GM23248 (cell line): ENCODE measurements around the gene SLC22A2. TPM values are rescaled to one million over a fixed set of nuclear protein-coding genes. Genes with fewer than 3 reads are reported as not detected.

ENCODE experiments used
- DNase-seq: peaks from one replicate; pipeline ENCODE4 v3.0.0-alpha.2; 2015
- H2AFZ ChIP-seq: fragments of 200-600 bp; sonication (generic); 2 replicates; pipeline ENCODE4 v1.6.1; 2016; ENCODE audit warnings: antibody characterized with exemption
- H3F3A ChIP-seq: fragments of 200-600 bp; sonication (generic); 2 replicates; pipeline ENCODE4 v1.6.1; 2016; ENCODE audit warnings: mild to moderate bottlenecking, antibody characterized with exemption, mixed run types; ENCODE audit not compliant: insufficient read depth
- H3K27ac ChIP-seq: fragments of 200-600 bp; sonication (generic); 2 replicates; pipeline ENCODE4 v1.5.1; 2016; ENCODE audit warnings: mild to moderate bottlenecking
- H3K27me3 ChIP-seq: fragments of 200-600 bp; sonication (generic); replicated peaks from 2 replicates; pipeline ENCODE4 v1.6.1; 2016; ENCODE audit warnings: mild to moderate bottlenecking; ENCODE audit not compliant: insufficient read depth
- H3K36me3 ChIP-seq: fragments of 200-600 bp; sonication (generic); 2 replicates; pipeline ENCODE4 v1.6.1; 2016; ENCODE audit warnings: low read depth, mild to moderate bottlenecking
- H3K4me1 ChIP-seq: fragments of 200-600 bp; sonication (generic); 2 replicates; pipeline ENCODE4 v1.6.1; 2016; ENCODE audit warnings: mild to moderate bottlenecking; ENCODE audit not compliant: insufficient read depth
- H3K4me2 ChIP-seq: fragments of 200-600 bp; sonication (generic); one replicate; pipeline ENCODE4 v1.6.1; 2016; ENCODE audit warnings: mild to moderate bottlenecking; ENCODE audit not compliant: unreplicated experiment
- H3K4me3 ChIP-seq: fragments of 200-600 bp; sonication (generic); 2 replicates; pipeline ENCODE4 v1.5.1; 2016; ENCODE audit warnings: mild to moderate bottlenecking
- H3K79me2 ChIP-seq: fragments of 200-600 bp; sonication (generic); 2 replicates; pipeline ENCODE4 v1.6.1; 2016; ENCODE audit warnings: mild to moderate bottlenecking; ENCODE audit not compliant: insufficient read depth
- H3K9ac ChIP-seq: fragments of 200-600 bp; sonication (generic); 2 replicates; pipeline ENCODE4 v1.6.1; 2016; ENCODE audit warnings: mild to moderate bottlenecking
- H3K9me2 ChIP-seq: fragments of 200-600 bp; sonication (generic); 2 replicates; pipeline ENCODE4 v1.6.1; 2016; ENCODE audit warnings: mixed run types, mild to moderate bottlenecking, moderate library complexity; ENCODE audit not compliant: insufficient read depth
- H3K9me3 ChIP-seq: fragments of 200-600 bp; sonication (generic); one replicate; pipeline ENCODE4 v1.6.1; 2017; ENCODE audit warnings: low read depth
- H4K20me1 ChIP-seq: fragments of 200-600 bp; sonication (generic); 2 replicates; pipeline ENCODE4 v1.6.0; 2016; ENCODE audit not compliant: insufficient read depth
- EZH2 ChIP-seq: fragments of 200-600 bp; sonication (generic); IDR thresholded peaks from 2 replicates; pipeline ENCODE4 v1.6.1; 2018; ENCODE audit warnings: antibody characterized with exemption, mild to moderate bottlenecking; ENCODE audit not compliant: insufficient read depth, poor library complexity, severe bottlenecking
- EZH2phosphoT487 ChIP-seq: fragments of 200-600 bp; sonication (generic); IDR thresholded peaks from 2 replicates; pipeline ENCODE4 v1.6.1; 2018; ENCODE audit warnings: antibody characterized with exemption, moderate library complexity, mild to moderate bottlenecking, low read depth; ENCODE audit not compliant: insufficient read depth
- WGBS, 2 experiments: methylation state at CpG; one replicate each; pipeline ENCODE4 v1.1.6; 2015 to 2017; ENCODE audit warnings: low lambda C conversion rate in 2 of 2, low coverage in 1 of 2; ENCODE audit errors: missing lambda C conversion rate in 2 of 2; 5-methylcytosine and 5-hydroxymethylcytosine counted together
- in situ Hi-C: fragments of 300-500 bp; cut with MboI; formaldehyde crosslinking; loops from 2 replicates; pipeline ENCODE4 v1.15.0; 2020
- polyA plus RNA-seq: library from polyadenylated mRNA; unstranded; fragments of >200 nt; fragmentation: Nextera tagmentation; extraction: Ambion mirVana; gene quantifications from 2 replicates; pipeline ENCODE4 v1.2.1, GENCODE V29; 2016
- total RNA-seq: library from RNA; depleted of rRNA; stranded (reverse); fragments of >200 nt; shearing (Covaris generic); gene quantifications from 2 replicates; pipeline ENCODE4 v1.2.3, GENCODE V29; 2014

The SLC22A2 gene
- total and polyA plus RNA-seq, 2 experiments from 2014 or later: not detected

GRCh38 chr6:160278786-160279310 is 20.2 kb upstream of the SLC22A2 start:
- in situ Hi-C loops: no loop called here
- H3K9ac ChIP-seq: no peak overlapping the region
- no peak overlapping the region for H3K4me3 ChIP-seq
- no peak overlapping the region for H3K4me2 ChIP-seq
- H3K27ac ChIP-seq: no peak overlapping the region
- TF ChIP-seq EZH2phosphoT487 (no peak), EZH2 (no peak)
- H3K27me3 ChIP-seq: no peaks in the 10 kb centered on the region
- no peaks in the 10 kb centered on the region for H4K20me1 ChIP-seq
- H2AFZ ChIP-seq: no peak overlapping the region
- H3K9me3 ChIP-seq: no peaks in the 10 kb centered on the region
- H3K36me3 ChIP-seq: no peaks in the 10 kb centered on the region
- 61 to 78% methylated on average over 6 to 12 of the region's 12 CpGs for WGBS, 2 experiments
- no peaks in the 10 kb centered on the region for H3K79me2 ChIP-seq
- H3K9me2 ChIP-seq: no peaks in the 10 kb centered on the region
- no peaks in the 10 kb centered on the region for H3K4me1 ChIP-seq
- H3F3A ChIP-seq: no peaks in the 10 kb centered on the region
- DNase-seq: no peak

DNA sequence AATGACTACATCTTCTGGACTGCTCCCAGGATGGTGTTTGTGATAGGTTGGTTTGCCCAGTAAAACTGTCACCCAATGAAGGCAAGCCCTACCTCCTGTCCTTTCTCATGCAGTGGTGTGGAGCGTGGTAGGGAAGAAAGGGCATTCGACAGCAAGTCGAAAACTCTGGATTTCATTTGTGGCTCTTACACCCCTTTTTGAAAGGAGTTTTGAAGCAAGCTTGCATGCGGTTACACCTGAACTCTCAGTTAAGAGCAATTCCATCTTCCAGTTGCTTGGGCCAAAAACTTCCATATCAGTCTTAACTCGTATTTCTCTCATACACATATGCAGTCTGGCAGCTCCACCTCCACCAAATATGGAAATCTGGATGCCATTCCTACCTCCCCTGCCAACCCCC is 19.7 kb upstream of the SLC22A2 start:
- H3K4me3 ChIP-seq: no peak overlapping the region
- no peaks in the 10 kb centered on the region for H3K9me3 ChIP-seq
- no peak overlapping the region for H3K27ac ChIP-seq
- TF ChIP-seq EZH2 (no peak), EZH2phosphoT487 (no peak)
- H3K4me2 ChIP-seq: no peak overlapping the region
- no peaks in the 10 kb centered on the region for H3K9me2 ChIP-seq
- H3K36me3 ChIP-seq: no peaks in the 10 kb centered on the region
- DNase-seq: no peak
- no peaks in the 10 kb centered on the region for H3F3A ChIP-seq
- no peak overlapping the region for H2AFZ ChIP-seq
- WGBS, 2 experiments: 86 to 87% methylated on average over 5 of the region's 5 CpGs
- in situ Hi-C loops: no loop called here
- no peak overlapping the region for H3K9ac ChIP-seq
- no peaks in the 10 kb centered on the region for H4K20me1 ChIP-seq
- no peaks in the 10 kb centered on the region for H3K79me2 ChIP-seq
- H3K27me3 ChIP-seq: no peaks in the 10 kb centered on the region
- no peaks in the 10 kb centered on the region for H3K4me1 ChIP-seq

GRCh38 chr6:160277546-160277945 is 18.9 kb upstream of the SLC22A2 start:
- H3K4me1 ChIP-seq: no peaks in the 10 kb centered on the region
- TF ChIP-seq EZH2 (no peak), EZH2phosphoT487 (no peak)
- H2AFZ ChIP-seq: no peak overlapping the region
- H3K9me3 ChIP-seq: no peaks in the 10 kb centered on the region
- in situ Hi-C loops: no loop called here
- H3K4me3 ChIP-seq: no peak overlapping the region
- no peak overlapping the region for H3K4me2 ChIP-seq
- WGBS, 2 experiments: 30 to 37% methylated on average over 15 of the region's 15 CpGs
- H3K36me3 ChIP-seq: no peaks in the 10 kb centered on the region
- H3K27ac ChIP-seq: no peak overlapping the region
- DNase-seq: no peak
- no peaks in the 10 kb centered on the region for H3K9me2 ChIP-seq
- no peaks in the 10 kb centered on the region for H3K27me3 ChIP-seq
- no peaks in the 10 kb centered on the region for H4K20me1 ChIP-seq
- no peaks in the 10 kb centered on the region for H3F3A ChIP-seq
- H3K79me2 ChIP-seq: no peaks in the 10 kb centered on the region
- H3K9ac ChIP-seq: no peak overlapping the region

DNA sequence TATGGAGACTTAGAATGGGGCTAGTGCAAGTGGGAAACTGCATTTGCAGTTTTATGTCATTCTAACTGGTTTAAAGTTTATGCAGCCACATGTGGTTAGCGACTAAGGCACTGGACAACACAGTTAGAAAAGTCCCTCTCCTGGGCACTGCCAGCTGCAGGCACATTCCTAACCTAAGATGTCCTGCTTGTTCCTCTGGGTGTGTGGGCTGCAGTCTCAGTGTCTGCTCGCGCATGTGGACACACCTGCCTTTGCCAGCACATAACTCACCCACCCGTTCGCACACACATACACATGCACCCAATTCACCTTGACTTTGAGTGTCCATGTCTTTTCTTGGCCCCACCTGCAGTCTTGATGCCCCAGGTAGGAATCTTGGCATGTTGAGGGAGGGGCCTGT is 18.5 kb upstream of the SLC22A2 start:
- no peak overlapping the region for H3K4me2 ChIP-seq
- no peaks in the 10 kb centered on the region for H4K20me1 ChIP-seq
- no peaks in the 10 kb centered on the region for H3K27me3 ChIP-seq
- in situ Hi-C loops: no loop called here
- no peaks in the 10 kb centered on the region for H3K9me2 ChIP-seq
- no peaks in the 10 kb centered on the region for H3K4me1 ChIP-seq
- H3K27ac ChIP-seq: no peak overlapping the region
- WGBS, 2 experiments: 72 to 80% methylated on average over 5 of the region's 5 CpGs
- H3K9ac ChIP-seq: no peak overlapping the region
- H2AFZ ChIP-seq: no peak overlapping the region
- no peak for TF ChIP-seq EZH2
- no peaks in the 10 kb centered on the region for H3K79me2 ChIP-seq
- H3K9me3 ChIP-seq: no peaks in the 10 kb centered on the region
- no peaks in the 10 kb centered on the region for H3K36me3 ChIP-seq
- DNase-seq: no peak
- H3K4me3 ChIP-seq: no peak overlapping the region
- H3F3A ChIP-seq: no peaks in the 10 kb centered on the region

GRCh38 chr6:160276126-160276525 is 17.5 kb upstream of the SLC22A2 start:
- Histone ChIP-seq H3K4me1 (no peaks in the 10 kb centered on the region), H2AFZ (no peak overlapping the region), H3K4me3 (no peak overlapping the region), H3K27me3 (no peaks in the 10 kb centered on the region), H3K9ac (no peak overlapping the region), H3K9me2 (no peaks in the 10 kb centered on the region), H3K4me2 (no peak overlapping the region), H3K36me3 (no peaks in the 10 kb centered on the region), H3K9me3 (no peaks in the 10 kb centered on the region), H4K20me1 (no peaks in the 10 kb centered on the region), H3K27ac (no peak overlapping the region), H3F3A (no peaks in the 10 kb centered on the region), H3K79me2 (no peaks in the 10 kb centered on the region)
- in situ Hi-C loops: no loop called here
- 53 to 55% methylated on average over 4 of the region's 4 CpGs for WGBS, 2 experiments
- TF ChIP-seq EZH2: no peak
- no peak for TF ChIP-seq EZH2phosphoT487
- DNase-seq: no peak
